CD1c-positive myeloid dendritic cell (primary cell): ENCODE measurements around the gene SIRT6.
"Not testable (repeated sequence)": the region's sequence is repeated elsewhere in the genome, so short reads cannot be mapped to it uniquely, and the experiment has no call there.

ENCODE experiments used
- DNase-seq: peaks from one replicate; pipeline ENCODE4 v3.0.0-alpha.2; 2016; ENCODE audit errors: extremely low spot score

Gene SIRT6

DNA sequence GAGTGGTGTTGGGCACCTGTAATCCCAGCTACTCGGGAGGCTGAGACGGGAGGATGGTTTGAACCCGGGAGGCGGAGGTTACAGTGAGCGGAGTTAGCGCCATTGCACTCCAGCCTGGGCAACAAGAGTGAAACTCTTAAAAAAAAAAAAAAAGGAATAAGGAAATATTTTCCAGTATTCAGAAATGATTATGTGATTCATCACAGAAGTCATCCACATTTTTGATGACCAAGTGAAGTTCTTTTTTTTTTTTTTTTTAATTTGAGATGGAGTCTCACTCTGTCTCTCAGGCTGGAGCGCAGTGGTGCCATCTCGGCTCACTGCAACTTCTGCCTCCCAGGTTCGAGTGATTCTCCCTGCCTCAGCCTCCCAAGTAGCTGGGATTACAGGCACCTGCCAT is 47.0 kb downstream of the SIRT6 start:
- not testable (repeated sequence) for DNase-seq

GRCh38 chr19:4134351-4134750 is 48.0 kb downstream of the SIRT6 start:
- no peak for DNase-seq

DNA sequence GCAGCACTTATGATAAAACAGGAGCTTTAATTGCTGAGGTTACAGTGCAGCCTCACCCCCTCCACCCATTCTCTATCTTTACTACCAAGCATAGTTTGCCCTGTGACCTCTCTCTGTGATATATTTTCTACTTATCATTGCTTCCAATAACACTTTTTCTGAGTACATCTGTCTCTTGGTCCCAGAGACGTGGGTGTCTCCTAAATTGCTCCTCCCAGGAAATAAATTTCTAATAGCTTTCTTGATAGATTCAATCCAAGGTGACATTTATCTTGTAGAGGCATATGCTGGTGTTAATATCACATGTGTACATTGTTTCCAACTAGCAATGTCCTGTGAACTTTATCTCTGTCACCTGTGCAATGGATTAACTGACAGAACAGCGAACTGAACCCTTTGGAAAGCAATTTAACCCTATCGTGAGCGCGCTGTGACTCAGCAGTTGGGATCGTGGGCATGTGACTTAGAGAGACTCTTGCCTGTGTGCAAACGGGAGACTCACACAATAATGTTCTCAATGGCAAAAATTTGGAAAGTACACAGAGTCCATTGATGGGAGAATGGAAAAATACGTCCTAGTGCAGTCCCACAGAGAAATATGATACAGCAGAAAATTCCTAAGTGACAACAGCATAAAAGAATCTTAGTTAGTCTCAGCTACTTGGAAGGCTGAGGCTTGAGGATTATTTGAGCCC is 51.5 kb downstream of the SIRT6 start:
- no peak for DNase-seq

- not testable (repeated sequence) for DNase-seq
Measured at GRCh38 chr19:4129050-4129449, 53.3 kb downstream of the SIRT6 start.

DNA sequence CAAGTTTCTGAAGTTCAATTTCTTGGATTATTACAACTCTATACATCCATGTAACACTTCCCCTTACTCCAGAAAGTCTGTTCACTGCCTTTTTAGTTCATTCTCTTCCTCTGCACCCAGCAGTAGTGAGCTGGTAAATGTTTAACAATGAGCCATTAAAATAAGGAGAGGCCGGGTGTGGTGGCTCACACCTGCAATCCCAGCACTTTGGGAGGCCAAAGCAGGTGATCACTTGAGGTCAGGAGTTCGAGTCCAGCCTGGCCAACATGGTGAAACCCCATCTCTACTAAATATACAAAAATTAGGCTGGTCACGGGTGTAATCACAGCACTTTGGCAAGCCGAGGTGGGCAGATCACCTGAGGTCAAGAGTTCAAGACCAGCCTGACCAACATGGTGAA is 55.0 kb downstream of the SIRT6 start:
- DNase-seq, result not testable (repeated sequence)

GRCh38 chr19:4124638-4125037 is 57.7 kb downstream of the SIRT6 start:
- no peak for DNase-seq
